Suprapubic skin (tissue), 4 donors: ENCODE measurements around the gene CHRM1.

ENCODE experiments used
- EP300 ChIP-seq: sonication (generic); formaldehyde crosslinking; IDR thresholded peaks from one replicate; pipeline ENCODE4 v1.6.1; 2017; ENCODE audit warnings: antibody characterized with exemption
- POLR2A ChIP-seq, 2 donors: fragments of 450-650 bp; IDR thresholded peaks; one replicate each; pipeline ENCODE4 v1.6.1; 2017; ENCODE audit warnings: antibody characterized with exemption in 2 of 2, mild to moderate bottlenecking in 2 of 2, moderate library complexity in 2 of 2
- POLR2AphosphoS5 ChIP-seq, 3 donors: sonication (generic); formaldehyde crosslinking; IDR thresholded peaks; one replicate each; pipeline ENCODE4 v1.6.1; 2017; ENCODE audit warnings: antibody characterized with exemption in 3 of 3
- TF ChIP-seq, protein P1 (sequence below), 2 donors: fragments of 200-600 bp in 1 of 2; fragments of 450-650 bp in 1 of 2; sonication (generic) in 1 of 2; IDR thresholded peaks; one replicate each; pipeline ENCODE4 v1.5.1; 2016 to 2019; ENCODE audit warnings: antibody characterized with exemption in 2 of 2, mild to moderate bottlenecking in 1 of 2, moderate library complexity in 1 of 2

GRCh38 chr11:62882788-62883501, 38.2 kb downstream of the CHRM1 start:
- TF ChIP-seq, protein P1, sequence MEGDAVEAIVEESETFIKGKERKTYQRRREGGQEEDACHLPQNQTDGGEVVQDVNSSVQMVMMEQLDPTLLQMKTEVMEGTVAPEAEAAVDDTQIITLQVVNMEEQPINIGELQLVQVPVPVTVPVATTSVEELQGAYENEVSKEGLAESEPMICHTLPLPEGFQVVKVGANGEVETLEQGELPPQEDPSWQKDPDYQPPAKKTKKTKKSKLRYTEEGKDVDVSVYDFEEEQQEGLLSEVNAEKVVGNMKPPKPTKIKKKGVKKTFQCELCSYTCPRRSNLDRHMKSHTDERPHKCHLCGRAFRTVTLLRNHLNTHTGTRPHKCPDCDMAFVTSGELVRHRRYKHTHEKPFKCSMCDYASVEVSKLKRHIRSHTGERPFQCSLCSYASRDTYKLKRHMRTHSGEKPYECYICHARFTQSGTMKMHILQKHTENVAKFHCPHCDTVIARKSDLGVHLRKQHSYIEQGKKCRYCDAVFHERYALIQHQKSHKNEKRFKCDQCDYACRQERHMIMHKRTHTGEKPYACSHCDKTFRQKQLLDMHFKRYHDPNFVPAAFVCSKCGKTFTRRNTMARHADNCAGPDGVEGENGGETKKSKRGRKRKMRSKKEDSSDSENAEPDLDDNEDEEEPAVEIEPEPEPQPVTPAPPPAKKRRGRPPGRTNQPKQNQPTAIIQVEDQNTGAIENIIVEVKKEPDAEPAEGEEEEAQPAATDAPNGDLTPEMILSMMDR (IDR thresholded peaks at IDR 0.05): no peak
- TF ChIP-seq EP300 (no peak), POLR2A (IDR thresholded peaks at IDR 0.05) (no peak), POLR2AphosphoS5 (IDR thresholded peaks at IDR 0.05) (no peak)
